ENCODE results near the gene MED27. TPM values are rescaled to one million over a fixed set of nuclear protein-coding genes. Genes with fewer than 3 reads are reported as not detected.

The MED27 gene
- total RNA-seq, 2 experiments from 2014 or later: 25.7 to 28.2 TPM

DNA sequence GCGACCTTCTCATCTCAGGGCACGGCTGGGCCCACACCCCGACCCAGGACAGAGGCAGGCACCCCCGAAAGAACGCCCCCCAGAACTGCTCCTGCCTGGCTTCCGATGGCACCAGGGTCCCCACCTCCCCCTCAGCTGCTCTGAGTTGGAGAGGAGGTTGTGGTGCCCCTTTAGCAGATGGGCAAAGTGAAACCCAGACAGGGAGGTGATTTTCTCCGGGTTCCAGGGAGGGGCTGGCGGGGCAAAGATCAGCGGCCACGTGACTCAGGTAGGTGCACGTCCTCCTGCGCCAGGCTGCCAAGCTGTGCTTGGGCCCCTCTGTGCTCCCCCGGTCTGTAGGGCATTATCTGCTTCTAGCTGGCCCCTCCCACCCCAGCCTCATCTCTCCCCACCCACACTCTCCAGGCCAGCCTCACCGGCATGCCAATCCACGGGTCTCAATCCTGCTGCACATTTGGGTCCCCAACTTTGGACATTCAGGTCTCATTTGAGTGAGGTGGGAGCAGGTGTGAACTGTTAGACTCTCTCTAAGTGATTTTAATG, 254.6 kb downstream of the MED27 start:
- Mint-ChIP-seq H3K27me3 (peaks cover 32% of the 10 kb centered on the region), H3K4me1 (no peaks in the 10 kb centered on the region), H3K9me3 (ENCODE audit: low read depth) (no peaks in the 10 kb centered on the region), H3K36me3 (no peaks in the 10 kb centered on the region), H3K27ac (no peak overlapping the region), H3K4me3 (no peak overlapping the region)
- CTCF ChIA-PET: no interaction called here
- no peak for ATAC-seq
- DNase-seq: no peak

DNA sequence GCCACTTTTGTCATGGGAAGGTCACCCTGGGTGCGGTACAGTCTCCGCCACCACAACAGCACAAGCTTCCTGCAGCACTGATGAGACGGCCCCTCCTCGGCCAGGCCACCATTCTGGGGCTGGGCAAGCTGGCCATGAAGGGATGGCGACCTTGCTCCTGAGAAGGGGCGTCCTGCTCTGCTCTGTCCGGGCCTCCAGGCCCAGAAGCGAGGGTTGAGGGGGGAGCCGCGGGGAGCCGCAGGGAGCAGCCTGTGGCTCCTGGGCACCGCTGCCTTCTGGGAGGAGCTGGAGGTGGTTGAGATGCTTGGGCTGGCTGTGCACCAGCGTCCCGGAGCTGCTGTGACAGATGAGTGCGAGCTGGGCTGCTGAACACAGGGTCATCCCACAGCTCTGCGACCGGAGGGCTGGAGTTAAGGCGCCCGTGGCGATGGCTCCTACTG, 255.5 kb downstream of the MED27 start:
- Mint-ChIP-seq H3K4me1 (no peaks in the 10 kb centered on the region), H3K27me3 (peaks cover 40% of the 10 kb centered on the region), H3K9me3 (ENCODE audit: low read depth) (no peaks in the 10 kb centered on the region), H3K27ac (no peak overlapping the region), H3K4me3 (no peak overlapping the region), H3K36me3 (no peaks in the 10 kb centered on the region)
- DNase-seq (no peak), ATAC-seq (no peak)
- CTCF ChIA-PET: no interaction called here

DNA sequence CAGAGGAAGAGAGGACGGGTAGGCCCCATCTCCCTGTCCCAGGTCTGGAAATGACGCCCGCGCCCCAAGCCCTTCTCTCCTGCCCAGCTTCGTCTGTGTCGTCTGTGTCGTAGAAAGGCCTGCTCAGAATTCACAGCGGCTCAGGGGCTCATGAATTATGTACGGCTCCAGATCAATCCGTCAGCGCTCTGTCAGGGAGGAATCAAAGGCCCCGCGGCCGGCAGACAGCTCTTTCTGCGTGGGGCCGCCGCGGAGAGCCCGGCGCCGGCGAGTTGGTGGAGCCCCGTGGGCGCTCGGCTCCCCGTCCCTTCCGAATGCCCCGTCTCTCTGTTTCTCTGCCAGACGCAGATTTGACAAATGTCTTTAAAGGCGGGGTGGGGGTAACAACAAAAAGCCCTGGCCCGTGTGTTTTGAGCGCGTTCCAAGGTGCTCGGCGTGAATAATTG, 255.9 kb downstream of the MED27 start:
- CTCF ChIA-PET: no interaction called here
- ATAC-seq: no peak
- Mint-ChIP-seq H3K9me3 (ENCODE audit: low read depth) (no peaks in the 10 kb centered on the region), H3K36me3 (no peaks in the 10 kb centered on the region), H3K4me3 (no peak overlapping the region), H3K4me1 (no peaks in the 10 kb centered on the region), H3K27me3 (peaks cover 41% of the 10 kb centered on the region), H3K27ac (no peak overlapping the region)
- DNase-seq: no peak

DNA sequence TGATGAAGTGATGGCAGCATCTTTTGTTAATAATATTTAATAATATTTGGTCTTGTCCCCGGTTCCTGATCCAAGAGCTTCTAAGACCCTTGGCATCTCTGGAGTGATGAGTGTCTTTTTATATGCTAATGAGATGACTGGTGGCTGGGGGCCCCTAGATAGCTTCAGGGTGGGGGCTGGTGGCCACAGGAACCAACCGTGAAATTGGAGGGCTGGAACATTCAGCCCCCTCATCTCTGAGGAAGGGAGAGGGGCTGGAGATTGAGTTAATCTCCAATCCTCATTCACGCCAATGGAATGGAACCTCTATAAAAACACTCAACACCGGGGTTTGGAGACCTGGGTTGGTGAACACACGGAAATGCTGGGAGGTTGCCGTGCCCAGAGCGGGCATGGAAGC, 261.6 kb downstream of the MED27 start:
- ATAC-seq (no peak), DNase-seq (no peak)
- Mint-ChIP-seq H3K27ac (no peak overlapping the region), H3K9me3 (ENCODE audit: low read depth) (no peaks in the 10 kb centered on the region), H3K27me3 (peaks cover 37% of the 10 kb centered on the region), H3K4me1 (no peaks in the 10 kb centered on the region), H3K4me3 (no peak overlapping the region), H3K36me3 (no peaks in the 10 kb centered on the region)
- CTCF ChIA-PET: no interaction called here

DNA sequence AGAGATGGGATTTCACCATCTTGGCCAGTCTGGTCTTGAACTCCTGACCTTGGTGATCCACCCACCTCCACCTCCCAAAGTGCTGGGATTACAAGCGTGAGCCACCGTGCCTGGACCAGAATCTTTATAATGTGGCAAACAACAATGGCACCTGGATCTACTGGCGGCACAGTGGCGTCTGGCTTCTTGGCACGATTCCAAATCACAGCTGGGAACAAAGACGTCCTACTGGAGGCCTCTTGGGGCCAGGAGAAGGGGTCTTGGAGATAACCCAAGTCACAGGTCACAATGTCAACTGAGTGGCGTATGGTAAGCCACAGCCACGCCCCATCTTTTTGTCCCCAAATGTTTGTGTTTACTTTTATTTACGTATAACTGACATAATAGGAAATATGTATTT, 262.0 kb downstream of the MED27 start:
- CTCF ChIA-PET: no interaction called here
- Mint-ChIP-seq H3K4me1 (no peaks in the 10 kb centered on the region), H3K27ac (no peak overlapping the region), H3K36me3 (no peaks in the 10 kb centered on the region), H3K4me3 (no peak overlapping the region), H3K27me3 (peaks cover 37% of the 10 kb centered on the region), H3K9me3 (ENCODE audit: low read depth) (no peaks in the 10 kb centered on the region)
- DNase-seq: no peak
- ATAC-seq: no peak

DNA sequence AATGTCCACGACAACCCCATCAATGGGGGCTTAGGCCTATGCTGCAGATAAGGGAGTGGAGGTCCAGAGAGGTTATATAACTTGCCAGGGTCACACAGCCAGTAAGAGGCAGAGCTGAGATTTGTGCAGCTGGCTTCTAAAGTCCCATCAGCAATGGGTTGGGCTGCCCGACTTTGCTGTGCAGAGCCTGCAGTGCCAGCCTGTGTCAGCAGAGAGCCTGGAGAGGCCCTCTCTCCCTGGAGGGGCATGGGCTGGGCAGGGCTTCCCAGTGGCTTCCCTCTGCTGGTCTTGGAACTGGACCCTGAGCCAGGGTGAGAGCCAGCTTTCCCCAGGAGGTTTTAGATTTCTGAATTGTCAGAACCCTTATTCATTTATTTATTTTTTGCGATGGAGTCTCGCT, 262.6 kb downstream of the MED27 start:
- Mint-ChIP-seq H3K4me1 (no peaks in the 10 kb centered on the region), H3K9me3 (ENCODE audit: low read depth) (no peaks in the 10 kb centered on the region), H3K36me3 (no peaks in the 10 kb centered on the region), H3K4me3 (no peak overlapping the region), H3K27me3 (peaks cover 37% of the 10 kb centered on the region), H3K27ac (no peak overlapping the region)
- ATAC-seq (no peak), DNase-seq (no peak)
- CTCF ChIA-PET: no interaction called here

DNA sequence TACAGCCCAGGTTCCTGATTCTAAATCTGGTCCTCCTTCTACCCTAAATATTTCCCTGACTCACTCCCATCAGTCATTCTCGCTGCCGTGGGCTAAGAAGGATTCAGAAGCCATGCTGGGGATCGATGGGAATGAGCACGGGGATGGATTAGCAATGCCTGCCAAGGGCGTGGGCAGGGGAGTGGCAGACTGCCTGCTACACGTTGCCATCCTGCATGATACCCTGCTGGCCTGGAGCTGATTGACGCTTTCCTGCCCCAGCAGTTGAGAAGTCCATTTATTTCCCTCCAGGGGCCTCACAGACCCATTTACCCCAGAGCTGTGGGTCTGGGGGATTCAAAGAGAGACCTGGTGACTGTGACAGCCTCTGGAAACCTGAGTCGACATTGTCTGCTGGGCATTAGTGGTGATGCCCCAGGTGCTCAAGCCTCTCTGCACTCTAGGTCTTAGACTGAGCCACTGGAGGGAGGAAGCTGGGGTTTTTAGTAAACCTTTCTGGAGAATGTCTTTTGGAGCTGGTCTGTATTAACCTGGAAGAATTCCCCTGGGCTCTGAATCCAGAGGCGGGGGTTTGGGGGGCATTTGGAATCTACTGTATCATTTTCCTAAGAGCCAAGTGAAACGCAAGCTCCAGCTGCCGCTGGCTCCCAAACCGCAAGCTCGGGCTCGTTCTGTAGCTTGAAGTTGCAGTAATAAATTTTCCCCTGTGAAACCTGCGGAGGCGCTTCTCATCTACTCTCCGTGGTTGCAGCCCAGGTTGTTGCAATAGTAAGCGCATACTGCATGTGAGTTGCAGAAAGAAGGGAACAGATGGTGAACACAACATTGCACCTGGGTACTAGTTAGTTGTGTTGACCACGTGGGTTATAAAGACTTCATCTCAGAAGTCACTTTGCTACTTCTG, 263.4 kb downstream of the MED27 start:
- Mint-ChIP-seq H3K4me1 (no peaks in the 10 kb centered on the region), H3K27ac (no peak overlapping the region), H3K27me3 (peaks cover 34% of the 10 kb centered on the region), H3K4me3 (no peak overlapping the region), H3K9me3 (ENCODE audit: low read depth) (no peaks in the 10 kb centered on the region), H3K36me3 (no peaks in the 10 kb centered on the region)
- CTCF ChIA-PET: interaction anchor here (0.8 to 1.1 kb wide), 2 partner anchors 12 to 420 kb away, joined by 3 read pairs; no protein-coding TSS in a partner anchor
- ATAC-seq (no peak), DNase-seq (no peak)

DNA sequence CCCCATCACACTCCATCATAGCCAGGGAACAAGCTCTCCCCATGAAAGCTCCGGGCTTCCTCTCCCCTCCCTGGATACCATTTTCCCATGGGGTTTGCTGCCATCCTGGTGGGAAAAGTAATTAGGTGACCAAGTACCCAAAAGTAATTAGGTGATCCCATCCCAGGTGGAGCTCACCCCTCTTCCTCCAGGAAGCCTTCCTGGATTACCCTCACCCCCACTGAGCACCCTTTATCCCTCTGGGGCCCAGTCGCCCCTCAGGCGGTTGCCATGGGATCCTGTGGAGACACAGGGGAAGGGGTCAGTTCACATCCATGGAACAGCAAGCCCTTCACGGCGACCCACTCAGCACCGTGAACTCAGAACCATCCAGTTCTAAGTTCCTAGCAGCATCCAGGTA, 265.0 kb downstream of the MED27 start:
- CTCF ChIA-PET: no interaction called here
- no peaks in the 10 kb centered on the region for H3K36me3 Mint-ChIP-seq
- no peak for ATAC-seq
- H3K27me3 Mint-ChIP-seq: peaks cover 23% of the 10 kb centered on the region
- H3K4me1 Mint-ChIP-seq: no peaks in the 10 kb centered on the region
- no peak overlapping the region for H3K27ac Mint-ChIP-seq
- DNase-seq: no peak
- no peaks in the 10 kb centered on the region for H3K9me3 Mint-ChIP-seq (ENCODE audit: low read depth)
- no peak overlapping the region for H3K4me3 Mint-ChIP-seq

DNA sequence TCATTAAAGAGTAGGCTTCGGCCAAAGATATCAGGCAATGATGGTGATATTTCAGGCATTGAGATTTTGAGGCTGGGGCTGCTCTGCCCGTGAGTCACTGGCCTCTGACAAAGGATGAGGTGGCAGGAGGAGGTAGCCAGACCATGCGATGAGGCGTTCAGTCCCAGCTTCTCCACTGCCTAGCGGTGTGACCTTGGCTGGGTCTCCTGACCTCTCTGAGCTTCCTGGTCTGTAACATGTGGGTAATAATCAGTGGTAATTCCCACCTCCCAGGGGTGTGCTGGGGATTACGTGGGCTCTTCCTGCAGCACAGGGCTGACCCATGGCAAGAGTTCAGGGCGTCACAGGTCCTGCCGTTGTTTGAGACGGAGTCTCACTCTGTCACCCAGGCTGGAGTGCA, 266.6 kb downstream of the MED27 start:
- H3K4me3 Mint-ChIP-seq: no peak overlapping the region
- ATAC-seq: no peak
- H3K27ac Mint-ChIP-seq: no peak overlapping the region
- no peak for DNase-seq
- peaks cover 28% of the 10 kb centered on the region for H3K27me3 Mint-ChIP-seq
- no peaks in the 10 kb centered on the region for H3K4me1 Mint-ChIP-seq
- CTCF ChIA-PET: no interaction called here
- H3K9me3 Mint-ChIP-seq (ENCODE audit: low read depth): no peaks in the 10 kb centered on the region
- no peaks in the 10 kb centered on the region for H3K36me3 Mint-ChIP-seq

DNA sequence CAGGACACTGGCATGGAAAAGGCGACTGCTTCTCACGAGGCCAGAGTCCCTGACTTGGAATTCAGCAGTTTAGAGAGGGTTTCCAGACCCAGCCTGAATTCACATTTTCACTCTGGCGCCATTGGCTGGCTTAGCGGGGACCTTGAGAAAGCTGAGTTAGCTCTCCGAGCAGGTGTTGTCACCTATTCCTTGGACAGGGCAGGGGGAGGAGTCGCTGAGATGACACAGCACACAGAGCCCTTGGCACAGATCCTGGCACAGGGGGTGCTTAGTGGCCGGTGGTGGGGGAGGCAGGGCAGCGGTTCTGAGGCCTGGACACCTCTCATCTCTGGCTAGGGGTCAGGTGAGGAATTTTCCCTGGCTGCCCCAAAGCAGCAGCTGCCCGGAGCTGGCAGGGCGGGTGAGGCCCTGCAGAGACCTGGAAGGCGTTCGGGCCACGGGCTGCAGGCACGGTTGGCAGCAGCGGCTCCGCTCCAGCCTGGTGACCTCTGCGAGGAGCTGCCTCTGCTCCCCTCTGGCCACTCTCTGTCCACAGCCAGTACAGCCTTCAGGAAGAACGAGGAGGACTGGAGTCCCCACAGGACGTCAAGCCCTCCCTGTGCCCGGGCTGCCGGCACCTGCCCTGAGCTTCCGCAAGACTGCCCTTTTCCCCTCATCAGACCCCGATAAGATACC, 267.4 kb downstream of the MED27 start:
- Mint-ChIP-seq H3K27ac (no peak overlapping the region), H3K4me3 (no peak overlapping the region), H3K4me1 (no peaks in the 10 kb centered on the region), H3K36me3 (no peaks in the 10 kb centered on the region), H3K9me3 (ENCODE audit: low read depth) (no peaks in the 10 kb centered on the region), H3K27me3 (peaks cover 34% of the 10 kb centered on the region)
- CTCF ChIA-PET: no interaction called here
- ATAC-seq: no peak
- no peak for DNase-seq

DNA sequence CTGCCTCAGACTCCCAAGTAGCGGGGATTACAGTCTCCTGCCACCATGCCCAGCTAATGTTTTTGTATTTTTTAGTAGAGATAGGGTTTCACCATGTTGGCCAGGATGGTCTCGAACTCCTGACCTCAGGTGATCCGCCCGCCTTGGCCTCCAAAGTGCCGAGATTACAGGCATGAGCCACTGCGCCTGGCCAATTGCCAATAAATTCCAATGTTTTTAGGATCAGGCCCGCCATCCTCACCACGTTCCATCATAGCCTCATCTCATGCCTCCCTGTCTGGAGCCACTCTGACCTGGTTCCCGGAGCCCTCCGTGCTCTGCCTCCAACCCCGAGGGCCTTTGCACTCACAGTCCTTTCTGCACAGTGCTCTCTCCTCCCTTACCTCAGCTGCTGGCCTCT, 268.3 kb downstream of the MED27 start:
- Mint-ChIP-seq H3K4me3 (no peak overlapping the region), H3K9me3 (ENCODE audit: low read depth) (no peaks in the 10 kb centered on the region), H3K4me1 (no peaks in the 10 kb centered on the region), H3K27ac (no peak overlapping the region), H3K36me3 (no peaks in the 10 kb centered on the region), H3K27me3 (peaks cover 30% of the 10 kb centered on the region)
- ATAC-seq (no peak), DNase-seq (no peak)
- CTCF ChIA-PET: no interaction called here

DNA sequence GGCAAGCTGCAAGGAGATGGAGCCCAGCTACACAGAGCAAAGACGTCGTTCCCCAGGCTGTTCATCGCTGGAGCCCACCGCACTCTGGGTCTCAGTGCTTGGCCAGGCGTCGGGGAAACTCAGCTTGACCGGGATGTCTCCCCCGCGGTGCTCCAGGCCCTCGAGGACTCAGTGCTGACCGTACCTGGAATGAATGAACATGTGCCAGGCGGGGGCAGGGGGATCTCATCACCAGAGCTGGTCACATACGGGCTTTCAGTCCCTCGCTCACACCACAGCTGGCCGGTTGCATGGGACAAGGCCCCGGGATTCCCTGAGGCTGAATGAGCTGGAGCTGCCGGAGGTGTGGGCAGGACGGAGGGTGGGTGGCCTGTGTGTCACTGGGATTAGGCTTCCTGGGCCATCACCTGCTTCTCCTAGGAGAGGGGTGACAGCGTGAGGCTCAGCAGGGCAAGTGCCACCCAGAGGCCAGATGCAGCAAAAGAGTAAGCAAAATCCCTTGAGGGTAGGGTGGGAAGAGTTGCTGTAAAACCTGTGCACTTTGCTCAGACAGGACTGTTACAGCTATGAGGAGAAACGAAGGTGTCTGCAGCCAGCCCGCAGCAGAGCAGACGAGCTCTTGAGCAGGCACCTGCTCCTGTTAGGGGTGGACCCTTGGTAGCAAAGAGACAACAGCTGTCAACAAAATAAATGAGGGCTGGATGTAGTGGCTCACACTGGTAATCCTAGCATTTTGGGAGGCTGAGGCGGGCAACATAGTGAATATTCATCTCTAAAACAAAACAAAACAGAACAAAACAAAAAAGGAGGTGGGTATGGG, 269.1 kb downstream of the MED27 start:
- DNase-seq (no peak), ATAC-seq (no peak)
- CTCF ChIA-PET: interaction anchor here (1.9 kb wide), 1 partner anchor 48 kb away, joined by 6 read pairs; no protein-coding TSS in a partner anchor
- Mint-ChIP-seq H3K36me3 (no peaks in the 10 kb centered on the region), H3K9me3 (ENCODE audit: low read depth) (no peaks in the 10 kb centered on the region), H3K4me3 (no peak overlapping the region), H3K27me3 (peaks cover 33% of the 10 kb centered on the region), H3K4me1 (no peaks in the 10 kb centered on the region), H3K27ac (no peak overlapping the region)

Measured in activated CD8-positive, alpha-beta memory T cell treated with anti-CD3 and anti-CD28 coated beads, Interleukin-2, amount 10 ng/mL, durations not matched to agents 7 days and 5 days (primary cell).